Esophagus squamous epithelium (tissue), 4 donors: ENCODE measurements around the gene PTGDS.

Experiments
- POLR2A ChIP-seq, 4 donors: fragments of 450-650 bp; IDR thresholded peaks; one replicate each; pipeline ENCODE4 v1.6.1; 2017; ENCODE audit warnings: antibody characterized with exemption in 4 of 4, mild to moderate bottlenecking in 4 of 4, moderate library complexity in 3 of 4
- TF ChIP-seq, protein P1 (sequence below), 6 experiments: fragments of 450-650 bp in 4 of 6; fragments of 200-600 bp in 2 of 6; sonication (generic) in 2 of 6; IDR thresholded peaks; one replicate each; pipeline ENCODE4 v1.5.1; 2016 to 2019; ENCODE audit warnings: antibody characterized with exemption in 6 of 6, mild to moderate bottlenecking in 4 of 6, moderate library complexity in 4 of 6

GRCh38 chr9:136984464-136985026, 7.2 kb downstream of the PTGDS start:
- TF ChIP-seq, protein P1, sequence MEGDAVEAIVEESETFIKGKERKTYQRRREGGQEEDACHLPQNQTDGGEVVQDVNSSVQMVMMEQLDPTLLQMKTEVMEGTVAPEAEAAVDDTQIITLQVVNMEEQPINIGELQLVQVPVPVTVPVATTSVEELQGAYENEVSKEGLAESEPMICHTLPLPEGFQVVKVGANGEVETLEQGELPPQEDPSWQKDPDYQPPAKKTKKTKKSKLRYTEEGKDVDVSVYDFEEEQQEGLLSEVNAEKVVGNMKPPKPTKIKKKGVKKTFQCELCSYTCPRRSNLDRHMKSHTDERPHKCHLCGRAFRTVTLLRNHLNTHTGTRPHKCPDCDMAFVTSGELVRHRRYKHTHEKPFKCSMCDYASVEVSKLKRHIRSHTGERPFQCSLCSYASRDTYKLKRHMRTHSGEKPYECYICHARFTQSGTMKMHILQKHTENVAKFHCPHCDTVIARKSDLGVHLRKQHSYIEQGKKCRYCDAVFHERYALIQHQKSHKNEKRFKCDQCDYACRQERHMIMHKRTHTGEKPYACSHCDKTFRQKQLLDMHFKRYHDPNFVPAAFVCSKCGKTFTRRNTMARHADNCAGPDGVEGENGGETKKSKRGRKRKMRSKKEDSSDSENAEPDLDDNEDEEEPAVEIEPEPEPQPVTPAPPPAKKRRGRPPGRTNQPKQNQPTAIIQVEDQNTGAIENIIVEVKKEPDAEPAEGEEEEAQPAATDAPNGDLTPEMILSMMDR (IDR thresholded peaks at IDR 0.05), result no peak
- no peak for TF ChIP-seq POLR2A (IDR thresholded peaks at IDR 0.05)
